GM18517 (cell line): ENCODE measurements around the gene ARHGAP24.
"Not testable (repeated sequence)": the region's sequence is repeated elsewhere in the genome, so short reads cannot be mapped to it uniquely, and the experiment has no call there.

Experiments
- ATAC-seq: cut with Tn5 transposase; IDR thresholded peaks from one replicate; pipeline ENCODE4 v1.9.1; 2021; ENCODE audit warnings: mild to moderate bottlenecking, moderate library complexity; ENCODE audit not compliant: unreplicated experiment

The ARHGAP24 gene

GRCh38 chr4:85889314-85889713 lies 414.4 kb downstream of the ARHGAP24 start:
- no peak for ATAC-seq

- ATAC-seq, result no peak
These were observed 420.8 kb downstream of the ARHGAP24 start for GRCh38 chr4:85895755-85896154.

GRCh38 chr4:85898231-85898630 lies 423.3 kb downstream of the ARHGAP24 start:
- ATAC-seq, result no peak

GRCh38 chr4:85901500-85901899 lies 426.6 kb downstream of the ARHGAP24 start:
- ATAC-seq, result no peak

- ATAC-seq, result not testable (repeated sequence)
These were observed 427.7 kb downstream of the ARHGAP24 start for GRCh38 chr4:85902647-85903046.

- no peak for ATAC-seq
These were observed 430.8 kb downstream of the ARHGAP24 start for GRCh38 chr4:85905761-85906160.

- ATAC-seq, result no peak
These were observed 432.1 kb downstream of the ARHGAP24 start for GRCh38 chr4:85907001-85907400.

GRCh38 chr4:85909851-85910250 lies 434.9 kb downstream of the ARHGAP24 start:
- ATAC-seq, result no peak

- no peak for ATAC-seq
These were observed 436.0 kb downstream of the ARHGAP24 start for GRCh38 chr4:85910985-85911384.

GRCh38 chr4:85913931-85914694 lies 439.2 kb downstream of the ARHGAP24 start:
- no peak for ATAC-seq

- ATAC-seq, result not testable (repeated sequence)
These were observed 440.6 kb downstream of the ARHGAP24 start for GRCh38 chr4:85915570-85915969.

- ATAC-seq, result no peak
These were observed 444.4 kb downstream of the ARHGAP24 start for GRCh38 chr4:85919200-85919887.

- no peak for ATAC-seq
These were observed 450.1 kb downstream of the ARHGAP24 start for GRCh38 chr4:85925071-85925470.

- ATAC-seq, result no peak
These were observed 454.0 kb downstream of the ARHGAP24 start for GRCh38 chr4:85928775-85929591.

GRCh38 chr4:85929961-85930665 lies 455.2 kb downstream of the ARHGAP24 start:
- ATAC-seq, result no peak

GRCh38 chr4:85932500-85933290 lies 457.7 kb downstream of the ARHGAP24 start:
- ATAC-seq, result no peak

- ATAC-seq, result no peak
These were observed 458.3 kb downstream of the ARHGAP24 start for GRCh38 chr4:85933291-85933640.

GRCh38 chr4:85937507-85937906 lies 462.6 kb downstream of the ARHGAP24 start:
- no peak for ATAC-seq

GRCh38 chr4:85938062-85938461 lies 463.1 kb downstream of the ARHGAP24 start:
- no peak for ATAC-seq

GRCh38 chr4:85938902-85939301 lies 464.0 kb downstream of the ARHGAP24 start:
- no peak for ATAC-seq
